ENCODE measurements around the gene PDE4D. TPM values are rescaled to one million over a fixed set of nuclear protein-coding genes. Genes with fewer than 3 reads are reported as not detected.

Gene PDE4D
- total and polyA plus RNA-seq, 3 experiments from 2014 or later: 5.6 to 18.3 (median 17.7) TPM

- H3K27me3 ChIP-seq (ENCODE audit: insufficient read depth, low read length, poor library complexity, severe bottlenecking): no peaks in the 10 kb centered on the region
- no peaks in the 10 kb centered on the region for H3K4me1 Mint-ChIP-seq
- no peak overlapping the region for H3K4me3 ChIP-seq (ENCODE audit: low read length)
- no peak overlapping the region for H3K4me3 Mint-ChIP-seq
- H3K36me3 ChIP-seq (ENCODE audit: insufficient read depth, low read length): no peaks in the 10 kb centered on the region
- ChIA-PET POLR2A (no interaction called here), CTCF (no interaction called here)
- H3K9me3 ChIP-seq (ENCODE audit: low read length): no peaks in the 10 kb centered on the region
- H3K9me3 Mint-ChIP-seq: peaks cover 0 to 4% (median 0%) of the 10 kb centered on the region in 5 donors
- no peaks in the 10 kb centered on the region for H3K36me3 Mint-ChIP-seq
- H3K27ac ChIP-seq (ENCODE audit: low read depth, low read length): no peak overlapping the region
- no peak for DNase-seq
- H3K27me3 Mint-ChIP-seq: peaks cover 3 to 4% of the 10 kb centered on the region in 2 donors
- no peaks in the 10 kb centered on the region for H3K4me1 ChIP-seq (ENCODE audit: insufficient read depth, low read length)
- no peak overlapping the region for H3K27ac Mint-ChIP-seq
These were observed 64.9 kb downstream of the PDE4D start for GRCh38 chr5:59828623-59829022.

DNA sequence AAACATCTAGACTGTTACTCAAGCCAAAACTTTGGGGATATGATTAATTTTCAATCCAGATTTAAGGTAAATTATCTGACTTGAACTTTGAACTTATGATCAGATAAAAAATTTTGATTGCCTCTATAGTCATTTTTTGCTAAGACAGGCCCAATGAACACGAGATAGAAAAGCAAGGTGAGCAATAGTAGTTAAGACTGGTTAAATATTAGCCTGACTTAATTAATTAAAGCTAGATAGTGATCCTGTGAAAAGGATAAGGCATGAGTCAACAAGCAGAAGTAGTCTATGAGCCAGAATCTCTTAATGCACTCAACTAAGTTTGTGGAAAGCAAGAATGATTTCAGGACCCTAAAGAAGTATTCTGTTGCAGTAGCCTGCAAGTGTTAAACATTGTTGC, 66.5 kb downstream of the PDE4D start:
- ChIA-PET POLR2A (no interaction called here), CTCF (no interaction called here)
- no peak overlapping the region for H3K27ac ChIP-seq (ENCODE audit: low read depth, low read length)
- no peak overlapping the region for H3K27ac Mint-ChIP-seq
- no peaks in the 10 kb centered on the region for H3K36me3 ChIP-seq (ENCODE audit: insufficient read depth, low read length)
- H3K36me3 Mint-ChIP-seq: no peaks in the 10 kb centered on the region
- no peak overlapping the region for H3K4me3 ChIP-seq (ENCODE audit: low read length)
- no peaks in the 10 kb centered on the region for H3K4me1 Mint-ChIP-seq
- peaks cover 0 to 2% (median 0%) of the 10 kb centered on the region in 5 donors for H3K9me3 Mint-ChIP-seq
- H3K27me3 ChIP-seq (ENCODE audit: insufficient read depth, low read length, poor library complexity, severe bottlenecking): no peaks in the 10 kb centered on the region
- DNase-seq: no peak
- H3K9me3 ChIP-seq (ENCODE audit: low read length): no peaks in the 10 kb centered on the region
- no peaks in the 10 kb centered on the region for H3K4me1 ChIP-seq (ENCODE audit: insufficient read depth, low read length)
- no peak overlapping the region for H3K4me3 Mint-ChIP-seq
- H3K27me3 Mint-ChIP-seq: peaks cover 3 to 4% of the 10 kb centered on the region in 2 donors

- Histone ChIP-seq H3K9me3 (ENCODE audit: low read length) (no peaks in the 10 kb centered on the region), H3K36me3 (ENCODE audit: insufficient read depth, low read length) (no peaks in the 10 kb centered on the region), H3K27me3 (ENCODE audit: insufficient read depth, low read length, poor library complexity, severe bottlenecking) (no peaks in the 10 kb centered on the region), H3K4me1 (ENCODE audit: insufficient read depth, low read length) (no peaks in the 10 kb centered on the region), H3K4me3 (ENCODE audit: low read length) (no peak overlapping the region), H3K27ac (ENCODE audit: low read depth, low read length) (no peak overlapping the region)
- no peaks in the 10 kb centered on the region for H3K4me1 Mint-ChIP-seq
- CTCF ChIA-PET: interaction anchor here (2.2 kb wide), 1 partner anchor 13 kb away, joined by 9 read pairs; no protein-coding TSS in a partner anchor
- POLR2A ChIA-PET: no interaction called here
- no peak overlapping the region for H3K27ac Mint-ChIP-seq
- peaks cover 4 to 15% of the 10 kb centered on the region in 2 donors for H3K27me3 Mint-ChIP-seq
- no peaks in the 10 kb centered on the region for H3K9me3 Mint-ChIP-seq
- no peak for DNase-seq
- no peaks in the 10 kb centered on the region for H3K36me3 Mint-ChIP-seq
- no peak overlapping the region for H3K4me3 Mint-ChIP-seq
These were observed 70.1 kb downstream of the PDE4D start for GRCh38 chr5:59823420-59823819.

DNA sequence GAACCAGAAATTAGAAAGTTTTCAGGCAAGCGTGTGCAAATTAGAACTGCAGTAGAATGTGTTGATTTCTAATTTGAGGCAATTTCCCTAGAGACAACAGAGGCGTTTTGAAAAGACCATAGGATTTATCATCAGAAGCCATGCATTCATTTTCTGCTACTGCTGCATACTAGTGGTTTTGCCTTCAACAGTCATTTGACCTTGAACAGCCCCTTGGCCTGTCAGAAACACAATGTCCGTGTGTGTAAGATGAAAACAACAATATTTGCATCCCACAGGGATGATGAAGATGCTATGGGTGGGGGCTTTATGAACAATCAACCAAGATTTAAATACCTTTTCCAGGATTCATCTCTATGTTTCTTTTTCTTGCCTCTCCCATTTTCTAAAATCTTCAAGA, 73.7 kb downstream of the PDE4D start:
- H3K4me3 Mint-ChIP-seq: no peak overlapping the region
- H3K9me3 Mint-ChIP-seq: peaks cover 0 to 2% (median 0%) of the 10 kb centered on the region in 5 donors
- CTCF ChIA-PET: interaction anchor here (1.1 kb wide), 1 partner anchor 9 kb away, joined by 5 read pairs; no protein-coding TSS in a partner anchor
- H3K4me1 ChIP-seq (ENCODE audit: insufficient read depth, low read length): no peaks in the 10 kb centered on the region
- no peaks in the 10 kb centered on the region for H3K36me3 Mint-ChIP-seq
- no peak overlapping the region for H3K27ac ChIP-seq (ENCODE audit: low read depth, low read length)
- no peaks in the 10 kb centered on the region for H3K9me3 ChIP-seq (ENCODE audit: low read length)
- no peaks in the 10 kb centered on the region for H3K4me1 Mint-ChIP-seq
- POLR2A ChIA-PET: no interaction called here
- H3K27ac Mint-ChIP-seq: no peak overlapping the region
- no peak overlapping the region for H3K4me3 ChIP-seq (ENCODE audit: low read length)
- no peaks in the 10 kb centered on the region for H3K27me3 ChIP-seq (ENCODE audit: insufficient read depth, low read length, poor library complexity, severe bottlenecking)
- H3K36me3 ChIP-seq (ENCODE audit: insufficient read depth, low read length): no peaks in the 10 kb centered on the region
- no peak for DNase-seq
- peaks cover 2 to 16% of the 10 kb centered on the region in 2 donors for H3K27me3 Mint-ChIP-seq

DNA sequence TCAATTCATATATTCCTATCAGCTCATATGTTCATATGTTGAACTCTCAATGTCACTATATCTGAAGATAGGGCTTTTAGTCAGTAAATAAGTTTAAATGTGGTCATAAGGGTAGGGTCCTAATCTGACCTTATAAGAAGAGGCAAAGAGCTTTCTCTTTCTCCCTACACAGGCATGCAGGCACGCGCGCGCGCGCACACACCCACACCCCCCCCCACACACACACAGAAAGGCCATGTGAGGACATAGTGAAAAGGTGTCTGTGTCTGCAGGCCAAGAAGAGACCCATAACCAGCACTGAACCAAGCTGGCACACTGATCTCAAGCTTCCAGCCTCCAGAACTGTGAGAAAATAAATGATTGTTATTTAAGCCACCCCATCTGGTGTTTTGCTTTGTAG, 76.0 kb downstream of the PDE4D start:
- Histone ChIP-seq H3K27ac (ENCODE audit: low read depth, low read length) (no peak overlapping the region), H3K36me3 (ENCODE audit: insufficient read depth, low read length) (no peaks in the 10 kb centered on the region), H3K27me3 (ENCODE audit: insufficient read depth, low read length, poor library complexity, severe bottlenecking) (no peaks in the 10 kb centered on the region), H3K9me3 (ENCODE audit: low read length) (no peaks in the 10 kb centered on the region), H3K4me3 (ENCODE audit: low read length) (no peak overlapping the region), H3K4me1 (ENCODE audit: insufficient read depth, low read length) (no peaks in the 10 kb centered on the region)
- Mint-ChIP-seq H3K27ac (peak overlapping the region in 1 of 8 donors; percentile 7), H3K4me3 (no peak overlapping the region), H3K36me3 (no peaks in the 10 kb centered on the region), H3K4me1 (no peaks in the 10 kb centered on the region), H3K9me3 (peaks cover 0 to 2% (median 0%) of the 10 kb centered on the region in 5 donors), H3K27me3 (peaks cover 2 to 14% of the 10 kb centered on the region in 2 donors)
- CTCF ChIA-PET: no interaction called here
- DNase-seq: no peak
- POLR2A ChIA-PET: no interaction called here

DNA sequence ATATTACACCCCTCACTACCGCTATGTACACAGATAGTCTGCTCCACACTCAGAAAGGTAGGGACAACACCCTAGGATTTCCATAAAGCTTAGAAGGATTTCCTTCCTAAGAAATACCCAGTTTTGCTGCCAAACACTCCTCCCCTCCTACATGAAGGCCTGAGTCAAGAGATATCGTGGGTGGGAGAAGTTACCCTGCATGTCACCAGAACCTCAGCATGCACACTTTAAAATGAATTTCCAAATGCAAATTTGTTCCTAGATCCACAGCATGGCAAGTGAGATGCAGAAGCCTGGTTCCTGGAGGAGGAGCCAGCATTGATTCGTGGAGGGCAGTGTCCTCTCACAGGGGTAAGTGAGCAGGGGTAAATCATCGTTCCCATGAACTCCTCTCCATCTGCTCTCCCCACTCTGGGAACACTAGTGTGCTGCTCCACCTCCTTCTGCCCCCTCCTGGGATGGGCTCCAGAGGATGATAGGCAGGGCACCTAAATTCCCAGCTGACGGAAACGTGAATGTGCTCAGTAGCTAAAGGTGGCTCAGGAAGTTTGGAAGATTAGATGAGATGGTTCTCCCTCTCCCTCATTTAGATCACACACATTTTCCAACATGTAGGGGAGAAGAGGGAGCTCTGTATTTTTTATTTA, 76.7 kb downstream of the PDE4D start:
- H3K4me1 Mint-ChIP-seq: no peaks in the 10 kb centered on the region
- H3K27me3 Mint-ChIP-seq: peaks cover 2 to 17% of the 10 kb centered on the region in 2 donors
- peaks cover 0 to 2% (median 0%) of the 10 kb centered on the region in 5 donors for H3K9me3 Mint-ChIP-seq
- Histone ChIP-seq H3K27me3 (ENCODE audit: insufficient read depth, low read length, poor library complexity, severe bottlenecking) (no peaks in the 10 kb centered on the region), H3K36me3 (ENCODE audit: insufficient read depth, low read length) (no peaks in the 10 kb centered on the region), H3K4me1 (ENCODE audit: insufficient read depth, low read length) (no peaks in the 10 kb centered on the region), H3K4me3 (ENCODE audit: low read length) (no peak overlapping the region), H3K27ac (ENCODE audit: low read depth, low read length) (no peak overlapping the region), H3K9me3 (ENCODE audit: low read length) (no peaks in the 10 kb centered on the region)
- H3K4me3 Mint-ChIP-seq: no peak overlapping the region
- no peak for DNase-seq
- ChIA-PET POLR2A (no interaction called here), CTCF (no interaction called here)
- H3K36me3 Mint-ChIP-seq: no peaks in the 10 kb centered on the region
- H3K27ac Mint-ChIP-seq: no peak overlapping the region

GRCh38 chr5:59814537-59814872, 79.0 kb downstream of the PDE4D start:
- Mint-ChIP-seq H3K36me3 (no peaks in the 10 kb centered on the region), H3K4me1 (peaks cover 0 to 6% (median 6%) of the 10 kb centered on the region in 3 donors)
- CTCF ChIA-PET: no interaction called here

DNA sequence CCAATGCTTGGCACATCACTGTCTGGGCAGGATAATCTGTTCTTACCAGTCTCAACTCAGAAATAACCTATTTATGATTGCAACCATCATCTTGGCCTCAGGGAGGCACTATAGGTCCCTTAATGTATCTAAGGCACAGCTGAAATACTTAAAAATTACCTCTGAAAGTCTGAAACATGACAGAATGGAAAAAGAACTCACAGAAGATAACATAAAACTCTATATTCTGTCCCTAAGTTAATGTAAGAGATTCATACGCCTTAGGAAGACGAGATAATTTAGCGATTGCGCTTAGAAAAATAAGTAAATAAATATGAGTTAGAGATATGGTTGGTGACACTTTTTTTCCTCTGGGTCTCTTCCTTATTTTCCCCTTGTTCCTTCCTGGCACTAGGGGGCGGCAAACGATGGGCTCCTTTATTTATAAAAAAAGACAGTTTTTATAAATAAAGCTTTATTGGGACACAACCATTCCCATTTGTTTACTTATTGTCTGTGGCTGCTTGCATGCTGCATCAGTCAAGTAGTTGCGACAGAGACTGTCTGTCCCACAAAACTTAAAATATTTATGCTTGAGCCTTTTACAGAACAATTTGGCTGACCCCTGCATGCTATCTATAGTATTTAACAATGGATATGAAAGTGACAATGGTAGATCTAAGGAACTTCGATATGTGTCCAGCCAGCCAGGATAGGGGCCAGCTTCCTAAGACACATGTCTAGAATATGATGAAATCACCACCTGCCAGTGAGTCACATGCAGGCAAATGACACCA, 79.6 kb downstream of the PDE4D start:
- H3K4me1 Mint-ChIP-seq: peaks cover 0 to 6% (median 6%) of the 10 kb centered on the region in 3 donors
- Histone ChIP-seq H3K4me3 (ENCODE audit: low read length) (no peak overlapping the region), H3K9me3 (ENCODE audit: low read length) (no peaks in the 10 kb centered on the region), H3K27ac (ENCODE audit: low read depth, low read length) (no peak overlapping the region), H3K4me1 (ENCODE audit: insufficient read depth, low read length) (peaks cover 4% of the 10 kb centered on the region), H3K36me3 (ENCODE audit: insufficient read depth, low read length) (no peaks in the 10 kb centered on the region), H3K27me3 (ENCODE audit: insufficient read depth, low read length, poor library complexity, severe bottlenecking) (no peaks in the 10 kb centered on the region)
- POLR2A ChIA-PET: no interaction called here
- H3K27ac Mint-ChIP-seq: no peak overlapping the region
- peaks cover 0 to 2% (median 0%) of the 10 kb centered on the region in 5 donors for H3K9me3 Mint-ChIP-seq
- DNase-seq: no peak
- CTCF ChIA-PET: no interaction called here
- no peaks in the 10 kb centered on the region for H3K36me3 Mint-ChIP-seq
- peaks cover 1 to 19% of the 10 kb centered on the region in 2 donors for H3K27me3 Mint-ChIP-seq
- no peak overlapping the region for H3K4me3 Mint-ChIP-seq

More at GRCh38 chr5:59814537-59814872, 79.0 kb downstream of the PDE4D start:
- H3K4me1 ChIP-seq (ENCODE audit: insufficient read depth, low read length): peaks cover 4% of the 10 kb centered on the region
- H3K4me3 ChIP-seq (ENCODE audit: low read length): no peak overlapping the region
- H3K27me3 Mint-ChIP-seq: peaks cover 1 to 23% of the 10 kb centered on the region in 2 donors
- H3K4me3 Mint-ChIP-seq: no peak overlapping the region
- H3K27ac ChIP-seq (ENCODE audit: low read depth, low read length): no peak overlapping the region
- no peak overlapping the region for H3K27ac Mint-ChIP-seq
- no peaks in the 10 kb centered on the region for H3K36me3 ChIP-seq (ENCODE audit: insufficient read depth, low read length)
- H3K27me3 ChIP-seq (ENCODE audit: insufficient read depth, low read length, poor library complexity, severe bottlenecking): no peaks in the 10 kb centered on the region
- no peaks in the 10 kb centered on the region for H3K9me3 ChIP-seq (ENCODE audit: low read length)
- DNase-seq: no peak
- H3K9me3 Mint-ChIP-seq: peaks cover 0 to 2% (median 0%) of the 10 kb centered on the region in 5 donors
- POLR2A ChIA-PET: no interaction called here
